CD1c-positive myeloid dendritic cell (primary cell): ENCODE data around the gene C10orf88.

Experiments used
- DNase-seq: peaks from one replicate; pipeline ENCODE4 v3.0.0-alpha.2; 2016; ENCODE audit errors: extremely low spot score

Gene C10orf88, protein sequence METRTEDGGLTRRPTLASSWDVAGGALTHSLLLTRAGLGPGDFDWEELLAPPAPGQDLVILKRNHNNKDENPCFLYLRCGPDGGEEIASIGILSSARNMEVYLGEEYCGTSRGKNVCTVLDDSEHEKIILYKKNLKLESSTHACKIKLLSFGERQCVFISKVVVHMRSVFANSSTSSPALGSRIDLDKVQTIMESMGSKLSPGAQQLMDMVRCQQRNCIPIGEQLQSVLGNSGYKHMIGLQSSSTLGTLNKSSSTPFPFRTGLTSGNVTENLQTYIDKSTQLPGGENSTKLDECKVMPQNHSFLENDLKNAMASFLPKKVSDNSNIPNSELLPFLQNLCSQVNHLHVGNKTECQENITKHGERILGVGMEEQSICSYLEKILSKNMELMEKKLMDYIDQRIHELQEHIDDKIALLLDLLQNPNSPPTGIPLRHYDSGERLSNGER

DNA sequence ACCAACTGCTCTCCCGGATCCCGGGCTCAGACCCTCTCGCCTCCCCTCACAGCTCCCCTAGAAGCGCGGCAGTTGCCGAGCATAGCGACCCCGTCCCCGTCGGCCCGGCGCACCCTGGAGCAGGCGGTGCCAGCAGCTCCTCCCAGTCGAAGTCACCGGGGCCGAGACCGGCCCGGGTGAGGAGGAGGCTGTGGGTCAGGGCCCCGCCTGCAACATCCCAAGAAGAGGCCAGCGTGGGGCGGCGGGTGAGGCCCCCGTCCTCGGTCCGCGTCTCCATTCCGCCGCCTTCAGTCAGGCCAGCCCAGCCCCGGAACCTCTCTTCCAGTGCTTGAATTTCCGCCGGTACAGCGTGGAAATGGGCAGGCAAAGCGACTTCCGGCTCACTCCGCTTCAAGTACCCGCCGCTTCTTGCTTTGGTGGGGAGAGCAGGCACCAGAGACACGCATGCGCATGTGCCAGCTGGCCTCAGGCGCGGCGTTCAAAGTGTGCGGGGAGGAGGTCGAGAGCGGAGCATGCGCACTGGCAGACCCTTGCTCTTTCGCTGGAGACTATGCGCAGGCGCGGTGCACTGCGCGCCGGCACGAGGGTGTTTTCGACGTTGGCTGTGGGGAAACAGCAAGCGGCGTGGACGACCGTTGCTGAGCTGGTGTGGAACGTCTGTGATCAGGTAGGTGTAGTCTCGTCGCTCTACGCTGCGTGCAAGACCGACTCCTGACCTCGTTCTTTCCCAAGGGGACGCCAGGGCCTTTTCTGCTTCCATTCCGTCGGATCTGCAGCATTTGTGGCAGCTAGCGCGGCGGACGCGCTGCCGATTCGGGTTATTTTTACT, at the start of gene C10orf88:
Gene C10orf88, minus strand, starts transcription at position 326 of the 829 bp plus-strand sequence. Its CDS starts 49 bp downstream, at position 277.
- peak; percentile 99 for DNase-seq

DNA sequence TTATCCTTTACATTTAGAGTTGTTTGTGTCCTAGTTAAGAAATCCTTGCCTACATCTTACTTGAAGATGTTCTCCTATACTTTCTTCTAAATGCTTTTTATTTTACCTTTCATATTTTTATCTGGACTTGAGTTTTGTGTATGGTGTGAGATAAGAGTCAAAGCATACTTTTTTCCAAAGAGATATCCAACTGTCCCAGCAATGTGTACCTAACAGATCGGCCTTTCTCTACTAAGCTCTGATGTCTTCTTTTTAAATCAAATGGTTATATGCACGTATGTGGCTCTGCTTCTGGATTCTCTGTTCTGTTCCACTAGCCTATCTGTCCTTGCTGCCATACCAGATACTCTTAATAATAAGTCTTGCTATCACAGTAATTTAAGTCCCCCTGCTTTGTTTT, 47.3 kb upstream of the C10orf88 start:
- no peak for DNase-seq

DNA sequence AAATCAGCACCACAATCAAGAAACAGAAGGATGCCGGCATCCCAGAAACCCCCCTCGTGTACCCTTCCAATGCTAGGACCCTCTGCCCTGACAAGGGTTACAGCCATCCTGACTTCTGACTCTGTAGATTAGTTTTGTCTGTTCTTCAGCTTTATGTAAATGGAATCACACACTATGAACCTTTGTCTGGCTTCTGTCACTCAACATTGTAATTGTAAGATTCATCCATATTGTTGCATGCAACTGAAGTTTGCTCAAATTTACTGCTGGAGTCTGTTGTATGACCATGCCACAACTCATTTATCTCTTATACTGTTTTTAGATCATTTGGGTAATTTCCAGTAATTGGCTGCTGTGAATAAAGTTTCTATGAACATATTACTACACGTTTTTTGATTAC, 46.1 kb upstream of the C10orf88 start:
- DNase-seq: no peak

DNA sequence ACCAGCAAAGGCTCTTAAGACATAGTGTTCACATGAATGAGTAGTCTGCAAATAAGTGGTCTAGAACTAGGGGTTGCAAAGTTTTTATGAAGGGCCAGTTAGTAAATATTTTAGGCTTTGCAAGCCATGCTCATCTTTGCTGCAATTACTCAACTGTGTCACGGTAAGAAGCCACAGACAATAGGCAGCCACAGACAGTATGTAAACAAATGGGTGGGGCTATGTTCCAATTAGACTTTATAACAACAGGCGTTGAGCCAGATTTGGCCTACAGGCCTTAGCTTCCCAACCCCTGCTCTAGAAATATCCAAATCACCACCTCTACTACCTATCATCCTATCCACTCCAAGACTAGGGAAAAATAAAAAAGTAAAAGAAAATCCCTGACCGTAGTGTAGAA, 45.3 kb upstream of the C10orf88 start:
- no peak for DNase-seq

DNA sequence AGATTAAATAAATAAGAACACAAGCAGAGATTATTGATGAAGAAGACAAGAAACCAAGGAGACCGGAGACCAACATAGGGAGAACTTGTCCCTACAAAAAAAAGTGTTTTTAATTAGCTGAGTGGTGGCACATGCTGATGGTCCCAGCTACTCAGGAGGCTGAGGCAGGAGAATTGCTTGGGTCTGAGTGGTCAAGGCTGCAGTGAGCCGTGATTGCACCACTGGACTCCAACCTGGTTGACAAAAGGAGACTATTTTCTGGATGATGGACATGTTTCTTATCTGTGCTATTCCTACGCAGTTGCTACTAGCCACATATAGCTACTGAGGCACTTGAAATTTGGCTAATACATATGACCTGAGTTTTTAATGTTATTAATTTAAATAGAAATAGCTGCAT, 44.9 kb upstream of the C10orf88 start:
- DNase-seq: no peak

DNA sequence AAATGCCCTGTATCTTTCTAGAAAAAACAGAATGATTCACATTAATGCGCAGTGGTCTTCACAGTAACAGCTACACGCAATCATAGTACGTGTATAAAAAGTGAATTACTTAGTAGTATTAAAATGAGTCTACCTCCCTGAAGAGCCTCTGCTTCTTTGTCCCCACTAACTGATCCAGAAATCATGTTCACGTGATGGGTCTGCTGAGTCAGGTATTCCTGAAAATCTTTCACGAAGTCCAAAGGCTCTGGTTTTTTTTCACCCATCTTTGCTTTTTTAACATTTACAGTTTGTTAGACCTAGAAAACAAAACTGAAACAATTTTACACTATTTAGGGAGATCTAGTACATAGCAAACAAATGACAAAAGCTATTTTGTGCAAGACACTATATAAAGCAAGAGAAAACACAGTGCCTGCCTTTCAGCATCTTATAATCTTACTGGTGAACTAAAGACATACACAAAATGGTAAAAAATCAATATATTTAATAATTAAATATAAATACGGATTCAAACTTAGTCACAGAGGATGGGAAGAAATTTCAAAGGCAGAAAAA, 44.4 kb upstream of the C10orf88 start:
- DNase-seq: no peak

DNA sequence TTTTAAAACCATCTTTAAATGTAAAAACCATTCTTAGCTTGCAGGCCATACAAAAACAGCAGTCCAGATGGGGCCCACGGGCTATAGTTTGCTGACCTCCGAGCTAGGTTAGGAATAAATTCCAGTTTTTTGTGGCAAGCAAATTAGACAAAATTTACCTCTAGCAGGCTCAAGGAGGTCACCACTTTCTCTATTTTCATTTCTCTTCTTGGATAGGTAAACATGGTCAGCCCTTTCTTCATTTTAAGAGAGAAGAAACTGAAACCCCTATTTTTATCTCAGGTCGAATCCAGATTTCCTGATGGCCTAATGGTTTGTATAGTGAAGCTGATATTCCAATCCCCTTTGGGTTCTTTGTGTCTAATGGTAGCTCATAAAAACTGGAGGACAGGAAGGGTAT, 43.8 kb upstream of the C10orf88 start:
- DNase-seq: no peak

DNA sequence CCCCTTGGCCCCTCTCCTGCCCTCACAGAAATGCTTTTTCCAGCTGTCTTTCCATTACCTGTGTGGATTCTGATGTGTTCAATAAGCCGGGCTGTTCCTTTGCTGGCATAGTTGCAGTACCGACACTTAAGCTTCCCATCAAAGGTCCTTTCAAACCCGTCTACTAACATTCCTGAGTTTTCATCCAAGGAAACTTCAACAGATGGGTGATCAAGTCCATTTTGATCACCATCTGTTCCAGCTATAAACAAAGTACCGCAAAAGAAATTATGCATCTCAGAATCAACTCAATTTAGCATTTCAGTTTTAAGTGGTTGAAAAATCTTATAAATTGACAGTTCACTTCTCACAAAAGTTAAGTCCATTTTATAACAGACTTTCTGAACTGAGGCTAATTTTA, 41.9 kb upstream of the C10orf88 start:
- DNase-seq: no peak

DNA sequence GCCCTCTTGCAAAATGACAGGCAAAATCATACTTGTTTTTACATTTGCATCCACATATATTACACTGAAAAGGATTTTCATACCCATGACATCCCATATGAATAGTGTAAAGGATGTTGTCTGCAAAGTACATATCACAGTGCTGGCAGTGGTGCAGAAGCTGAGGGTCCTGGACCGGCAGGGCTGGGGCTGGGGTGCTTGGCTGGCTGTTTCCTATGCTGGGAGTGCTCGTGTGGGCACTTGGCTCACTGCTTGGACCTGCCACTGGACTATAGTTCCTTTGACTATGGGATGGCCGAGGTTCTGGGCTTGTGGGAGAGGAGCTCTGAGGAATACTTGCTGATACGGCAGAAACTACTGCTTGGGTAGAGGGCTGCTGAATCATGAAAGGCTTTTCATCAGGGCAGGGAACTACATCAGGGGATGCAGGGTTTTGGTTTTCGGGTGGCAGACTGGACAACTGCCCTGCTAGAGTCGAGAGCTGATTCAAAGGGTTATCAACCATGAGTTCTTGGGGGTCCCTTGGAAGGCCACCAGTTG, 39.8 kb upstream of the C10orf88 start:
- DNase-seq: no peak

DNA sequence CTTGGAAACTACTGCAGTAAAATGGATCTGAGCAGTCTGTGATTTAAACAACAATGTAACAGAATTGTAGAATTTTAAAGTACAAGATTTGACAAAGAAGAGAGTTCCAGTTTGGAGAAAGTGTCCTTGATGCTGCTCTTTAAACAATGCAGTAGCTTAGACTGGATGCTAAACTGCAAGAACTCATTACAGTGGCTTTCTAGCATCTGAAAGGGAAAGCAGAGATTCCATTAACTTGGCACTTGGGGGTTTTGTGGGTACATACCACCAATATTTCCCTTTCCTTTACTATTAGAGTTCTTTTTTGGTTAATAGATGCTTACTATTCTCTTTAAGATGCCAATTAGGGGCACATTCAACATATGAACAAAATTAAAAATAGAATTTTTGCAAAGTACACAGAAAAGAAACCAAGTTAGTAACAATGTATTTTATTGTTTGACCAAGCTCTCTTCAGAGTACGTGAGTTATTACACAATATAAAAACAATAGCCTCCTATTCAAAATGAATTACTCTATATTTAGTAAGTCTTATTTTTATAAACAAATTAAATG, 38.1 kb upstream of the C10orf88 start:
- no peak for DNase-seq

DNA sequence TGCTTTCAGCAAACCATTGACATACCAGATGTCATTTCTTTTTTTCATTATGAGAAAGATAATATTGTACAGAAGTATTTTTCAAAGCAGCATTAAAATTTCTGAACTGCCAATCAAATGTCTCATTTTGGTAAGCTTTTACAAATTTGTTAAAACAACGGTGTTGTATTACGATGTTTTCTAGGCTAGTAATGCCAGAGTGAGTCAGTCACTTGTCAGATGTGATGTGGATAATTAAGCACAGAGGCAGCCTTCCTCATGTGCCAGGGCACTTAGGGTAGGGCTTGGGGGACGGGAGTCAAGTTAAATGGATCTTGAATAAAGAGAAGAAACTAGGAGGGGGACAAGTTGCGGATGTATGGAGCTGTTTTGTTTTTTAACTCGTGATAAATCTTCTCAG, 36.3 kb upstream of the C10orf88 start:
- DNase-seq: no peak

DNA sequence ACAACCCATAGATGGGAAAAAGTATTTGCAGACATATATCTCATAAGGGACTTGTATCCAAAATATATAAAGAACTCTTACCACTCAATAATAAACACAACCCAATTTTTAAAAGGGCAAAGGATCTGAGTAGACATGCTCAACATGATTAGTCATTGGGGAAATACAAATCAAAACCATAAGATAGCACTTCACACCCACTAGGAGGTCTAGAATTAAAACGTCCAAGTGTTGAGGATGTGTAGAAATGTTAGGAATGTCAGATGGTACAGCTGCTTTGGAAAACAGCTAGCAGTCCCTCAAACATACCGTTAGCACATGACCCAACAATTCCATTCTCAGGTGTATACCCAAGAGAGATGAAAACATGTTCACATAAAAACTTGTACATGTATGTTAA, 34.5 kb upstream of the C10orf88 start:
- no peak for DNase-seq

DNA sequence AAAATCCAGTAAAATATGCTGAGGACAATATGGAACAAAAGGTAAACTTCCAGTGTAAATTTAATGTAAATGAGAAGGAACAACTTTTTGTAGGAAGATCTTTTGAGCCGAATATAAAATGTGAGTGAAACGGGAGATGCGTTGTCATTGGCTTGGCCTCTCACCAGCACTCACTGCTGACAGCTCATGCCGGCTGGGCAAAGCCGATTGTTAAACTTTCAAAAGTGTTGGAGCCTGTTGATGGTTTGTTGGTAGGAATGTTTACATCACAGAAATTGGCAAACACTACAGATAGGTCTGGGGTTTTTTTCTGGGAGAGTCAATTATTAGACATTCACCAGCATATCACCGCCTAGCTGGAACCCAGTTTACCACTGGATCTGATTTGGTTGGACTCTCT, 32.3 kb upstream of the C10orf88 start:
- no peak for DNase-seq

DNA sequence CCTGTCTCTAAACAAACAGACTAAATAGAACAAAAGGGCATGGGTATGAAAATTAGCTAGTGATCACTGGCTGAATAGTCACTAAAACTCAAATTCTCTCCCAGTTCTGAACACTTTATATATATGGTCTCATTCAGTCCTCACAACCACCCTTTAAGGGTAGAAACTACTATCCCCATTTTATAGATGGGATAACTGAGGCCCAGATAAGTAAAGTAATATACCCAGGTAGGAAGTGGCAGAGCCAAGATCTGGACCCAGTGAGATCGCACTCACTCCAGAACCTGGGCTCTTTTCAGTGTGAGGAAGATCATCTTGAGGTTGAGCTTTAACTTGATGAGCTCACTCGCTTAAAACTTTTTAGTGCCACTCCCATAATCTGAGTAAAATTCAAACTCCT, 30.7 kb upstream of the C10orf88 start:
- no peak for DNase-seq

DNA sequence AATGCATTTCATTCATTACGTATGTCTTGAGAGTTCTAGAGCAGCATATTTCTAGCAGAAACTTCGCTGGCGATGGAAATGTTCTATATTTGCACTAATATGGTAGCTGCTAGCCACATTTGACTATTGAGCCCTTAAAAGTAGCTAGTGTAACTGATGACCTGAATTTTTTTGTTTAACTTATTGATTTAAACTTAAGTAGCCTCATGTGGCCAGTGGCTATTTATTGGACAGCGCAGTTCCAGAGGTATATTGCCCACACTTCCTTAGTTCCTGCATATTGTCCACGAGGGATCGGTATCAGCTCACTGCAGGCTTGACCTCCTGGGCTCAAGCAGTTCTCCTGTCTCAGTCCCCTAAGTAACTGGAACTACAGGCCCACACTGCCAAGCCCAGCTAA, 29.9 kb upstream of the C10orf88 start:
- DNase-seq: no peak

DNA sequence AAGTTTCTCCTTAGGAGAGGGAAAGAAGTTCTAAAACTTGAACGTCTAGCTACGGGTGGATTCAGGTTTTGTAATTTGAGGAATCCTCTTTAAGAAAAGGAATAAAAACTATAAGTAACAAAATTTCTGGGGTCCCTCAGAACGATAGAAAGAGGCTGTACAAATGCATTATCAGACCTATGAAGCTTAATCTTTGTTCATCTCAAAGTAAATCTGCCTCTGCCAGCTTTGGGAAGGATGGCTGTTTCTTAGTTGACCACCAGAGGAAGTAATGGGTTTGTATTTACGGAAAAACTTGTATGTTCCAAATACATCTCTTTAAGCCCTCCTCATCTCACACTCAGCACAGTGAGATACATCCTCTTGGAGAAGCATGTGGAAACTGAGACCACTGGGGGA, 27.0 kb upstream of the C10orf88 start:
- peak; percentile 35 for DNase-seq

DNA sequence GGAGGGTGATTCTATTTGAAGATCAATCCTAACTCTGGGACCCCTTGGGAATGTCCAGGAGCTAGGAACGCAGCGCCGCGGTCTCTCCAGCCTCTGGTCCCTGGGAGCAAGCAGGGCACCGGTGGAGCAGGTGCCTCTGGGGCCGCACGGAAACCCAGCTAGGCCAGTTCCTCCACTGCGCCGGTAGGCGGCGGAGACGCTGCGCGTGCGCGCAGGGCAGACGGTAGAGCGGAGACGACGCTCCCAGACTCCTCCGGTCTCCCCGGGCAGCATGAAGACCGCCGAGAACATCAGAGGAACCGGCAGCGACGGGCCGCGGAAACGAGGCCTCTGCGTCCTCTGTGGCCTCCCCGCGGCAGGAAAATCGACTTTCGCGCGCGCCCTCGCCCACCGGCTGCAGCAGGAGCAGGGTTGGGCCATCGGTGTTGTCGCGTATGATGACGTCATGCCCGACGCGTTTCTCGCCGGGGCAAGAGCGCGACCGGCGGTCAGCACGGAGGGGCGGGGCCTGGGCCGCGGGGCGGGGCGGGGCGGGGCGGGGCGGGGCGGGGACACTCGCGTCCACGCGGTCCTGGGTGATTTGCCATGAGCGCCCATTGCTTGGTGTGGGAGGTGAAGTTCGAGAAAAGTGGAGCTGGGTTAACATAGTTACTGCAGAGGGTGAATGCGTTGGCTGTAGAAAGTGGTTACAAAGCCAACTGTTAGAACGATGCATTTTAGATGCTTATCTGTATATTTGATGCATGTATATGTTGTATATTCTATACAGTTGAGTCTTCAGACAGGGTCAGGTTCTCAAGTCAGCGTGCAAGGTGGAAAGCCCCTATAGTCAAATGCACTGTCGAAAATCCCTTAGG, 26.4 kb upstream of the C10orf88 start, which contains the start of gene PSTK:
Gene PSTK, plus strand, starts transcription at position 193 of the 857 bp plus-strand sequence. Its CDS starts 79 bp downstream, at position 272.
- DNase-seq: peak; percentile 95

DNA sequence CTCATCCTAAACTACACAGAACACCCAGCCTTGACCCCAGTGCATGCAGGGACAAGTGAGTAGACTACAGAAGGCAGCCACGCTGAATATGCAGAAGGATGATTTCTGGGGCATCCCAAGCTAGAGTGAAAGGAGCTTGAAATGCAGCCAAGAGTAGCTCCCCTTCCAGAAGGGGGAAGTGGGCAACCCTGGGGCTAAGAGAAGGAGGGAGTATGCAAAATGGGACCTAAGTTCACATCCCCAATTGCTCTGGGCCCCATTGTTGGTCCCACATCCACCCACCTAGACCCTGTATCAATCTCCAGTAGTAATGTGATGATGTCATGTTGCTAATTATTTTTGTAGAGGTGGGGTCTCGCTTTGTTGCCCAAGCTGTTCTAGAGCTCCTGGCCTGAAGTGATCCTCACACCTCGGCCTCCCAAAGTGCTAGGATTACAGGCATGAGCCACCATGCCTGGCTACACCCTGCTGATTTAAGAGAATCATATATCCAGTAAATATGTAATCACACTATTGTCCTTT, 20.6 kb upstream of the C10orf88 start:
- no peak for DNase-seq

DNA sequence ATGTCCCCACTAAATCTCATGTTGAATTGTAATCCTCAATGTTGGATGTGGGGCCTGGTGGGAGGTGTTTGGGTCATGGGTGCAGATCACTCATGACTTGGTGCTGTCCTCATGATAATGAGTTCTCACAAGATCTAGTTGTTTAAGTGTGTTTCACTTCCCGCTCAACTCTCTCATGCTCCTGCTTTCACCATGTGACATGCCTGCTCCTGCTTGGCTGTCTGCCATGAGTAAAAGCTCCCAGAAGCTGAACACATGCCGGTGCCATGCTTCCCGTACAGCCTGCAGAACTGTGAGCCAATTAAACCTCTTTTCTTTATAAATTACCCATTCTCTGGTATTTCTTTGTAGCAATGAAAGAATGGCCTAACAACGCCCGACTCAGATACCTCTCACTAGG, 20.0 kb upstream of the C10orf88 start:
- peak; percentile 37 for DNase-seq

DNA sequence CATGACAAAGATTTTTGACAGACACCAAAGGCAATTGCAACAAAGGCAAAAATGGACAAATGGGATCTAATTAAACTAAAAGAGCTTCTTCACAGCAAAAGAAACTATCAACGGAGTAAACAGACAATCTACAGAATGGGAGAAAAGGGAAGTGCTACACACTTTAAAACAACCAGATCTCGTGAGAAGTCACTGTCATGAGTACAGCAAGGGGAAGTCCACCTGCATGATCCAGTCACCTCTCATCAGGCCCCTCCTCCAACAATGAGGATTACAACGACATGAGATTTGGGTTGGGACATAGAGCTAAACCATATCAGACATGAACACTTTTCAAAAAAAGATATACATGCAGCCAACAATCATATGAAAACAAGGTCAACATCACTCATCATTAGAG, 14.7 kb upstream of the C10orf88 start:
- DNase-seq: no peak

DNA sequence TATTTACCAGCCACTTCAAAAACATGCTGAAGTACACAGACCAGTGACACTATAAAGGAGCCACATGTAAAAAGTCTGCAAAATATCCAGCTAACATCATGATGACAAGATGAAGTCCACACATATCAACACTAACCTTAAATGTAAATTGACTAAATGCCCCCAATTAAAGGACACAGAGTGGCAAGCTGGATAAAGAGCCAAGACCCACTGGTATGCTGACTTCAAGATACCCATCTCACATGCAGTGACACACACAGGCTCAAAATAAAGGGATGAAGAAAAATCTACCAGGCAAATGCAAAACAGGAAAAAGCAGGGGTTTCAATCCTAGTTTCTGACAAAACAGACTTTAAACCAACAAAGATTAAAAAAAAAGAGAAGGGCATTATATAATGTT, 12.9 kb upstream of the C10orf88 start:
- DNase-seq: no peak
